A549 (cell line): ENCODE data around the gene ZNF302. TPM values are rescaled to one million over a fixed set of nuclear protein-coding genes. Genes with fewer than 3 reads are reported as not detected.

Experiments
- ATAC-seq, 2 experiments: fragments of 200-7000 bp in 1 of 2; fragments of >200 bp in 1 of 2; cut with Nextera tagmentation in 1 of 2; cut with Tn5 transposase in 1 of 2; 3 replicates each; pipeline versions ENCODE4 v1.8.0 to v1.9.1; 2018 to 2020; ENCODE audit warnings: mild to moderate bottlenecking in 1 of 2, moderate library complexity in 1 of 2
- CTCF ChIA-PET: fragments of 300-600 bp; sonication (Branson Sonifier 250); formaldehyde crosslinking; extraction: SDS; loops from one replicate; lab custom pipeline; 2021; ENCODE audit warnings: antibody characterized with exemption, inconsistent platforms; lab: Yijun Ruan, JAX
- POLR2A ChIA-PET: fragments of 350-600 bp; formaldehyde crosslinking; extraction: SDS; loops from one replicate; lab custom pipeline; 2021; ENCODE audit warnings: antibody characterized with exemption, inconsistent platforms; lab: Yijun Ruan, JAX
- DNase-seq, 2 experiments: peaks; one replicate each; pipeline versions ENCODE4 v3.0.0 to v3.0.0-alpha.2; 2011 to 2016; ENCODE audit warnings: low read depth in 1 of 2, low spot score in 1 of 2
- FAIRE-seq: peaks from 2 replicates; lab custom pipeline; 2011; peaks lifted over from hg19 to GRCh38; lab: Jason Lieb, UNC
- H3K27ac ChIP-seq, 2 experiments: fragments of >200 bp; sonication (Bioruptor Twin); formaldehyde crosslinking; 3 replicates each; pipeline ENCODE4 v1.5.1; 2016 to 2017
- H3K4me1 ChIP-seq: fragments of >200 bp; sonication (Bioruptor Twin); formaldehyde crosslinking; 3 replicates; pipeline ENCODE4 v1.6.1; 2016
- H3K4me2 ChIP-seq: fragments of >200 bp; sonication (Bioruptor Twin); formaldehyde crosslinking; 3 replicates; pipeline ENCODE4 v1.6.1; 2016
- H3K4me3 ChIP-seq: fragments of >200 bp; sonication (Bioruptor Twin); formaldehyde crosslinking; 3 replicates; pipeline ENCODE4 v1.5.1; 2016
- H3K9me3 ChIP-seq: fragments of >200 bp; sonication (Bioruptor Twin); formaldehyde crosslinking; 3 replicates; pipeline ENCODE4 v1.6.1; 2016
- BHLHE40 ChIP-seq: IDR thresholded peaks from 2 replicates; pipeline ENCODE4 v1.6.1; 2012; ENCODE audit warnings: low read depth, low read length, inconsistent platforms
- CBX2 ChIP-seq: fragments of 200-600 bp; sonication (generic); IDR thresholded peaks from 2 replicates; pipeline ENCODE4 v1.6.1; 2016; ENCODE audit warnings: low read depth, mild to moderate bottlenecking, borderline replicate concordance
- CHD4 ChIP-seq: fragments of 200-600 bp; sonication (generic); IDR thresholded peaks from 2 replicates; pipeline ENCODE4 v1.6.1; 2016; ENCODE audit warnings: antibody characterized with exemption, mild to moderate bottlenecking, borderline replicate concordance
- E2F6 ChIP-seq: IDR thresholded peaks from 2 replicates; pipeline ENCODE4 v1.6.1; 2012; ENCODE audit warnings: low read depth, borderline replicate concordance
- EP300 ChIP-seq, 2 experiments: fragments of >200 bp; sonication (Bioruptor Twin); formaldehyde crosslinking; IDR thresholded peaks; 2 replicates in 1 of 2; 3 replicates in 1 of 2; pipeline ENCODE4 v1.6.1; 2016 to 2017
- FOSB ChIP-seq: fragments of 250-450 bp; sonication (Bioruptor Pico); IDR thresholded peaks from 2 replicates; pipeline ENCODE4 v1.5.0; 2020; ENCODE audit warnings: mild to moderate bottlenecking, moderate library complexity
- HEYL ChIP-seq: fragments of 250-450 bp; sonication (Bioruptor Pico); IDR thresholded peaks from 2 replicates; pipeline ENCODE4 v1.8.0; 2021; ENCODE audit warnings: mild to moderate bottlenecking, moderate library complexity
- HMGXB4 ChIP-seq: fragments of 250-450 bp; sonication (Bioruptor Pico); IDR thresholded peaks from 2 replicates; pipeline ENCODE4 v1.5.0; 2021; ENCODE audit warnings: mild to moderate bottlenecking, moderate library complexity, borderline replicate concordance
- MAX ChIP-seq: IDR thresholded peaks from 2 replicates; pipeline ENCODE4 v1.6.1; 2012
- MYC ChIP-seq: IDR thresholded peaks from 2 replicates; pipeline ENCODE4 v1.6.1; 2012; ENCODE audit warnings: mild to moderate bottlenecking, inconsistent platforms, low read length, improper control_type of control experiment, borderline replicate concordance
- NFE2L2 ChIP-seq: fragments of 150-350 bp; conservative IDR thresholded peaks from 2 replicates; pipeline ENCODE4 v1.6.1; 2014; ENCODE audit warnings: low read length
- PHF8 ChIP-seq: fragments of 200-600 bp; sonication (generic); IDR thresholded peaks from 2 replicates; pipeline ENCODE4 v1.6.1; 2016; ENCODE audit warnings: low read depth, mild to moderate bottlenecking, antibody characterized with exemption, moderate library complexity, borderline replicate concordance
- POLR2AphosphoS2 ChIP-seq: conservative IDR thresholded peaks from 2 replicates; pipeline ENCODE4 v1.6.1; 2012; ENCODE audit warnings: low read length, improper control_type of control experiment, inconsistent platforms
- RARB ChIP-seq: fragments of 250-450 bp; sonication (Bioruptor Pico); IDR thresholded peaks from 2 replicates; pipeline ENCODE4 v1.8.0; 2021; ENCODE audit warnings: mild to moderate bottlenecking, moderate library complexity
- REST ChIP-seq: fragments of 200-600 bp; sonication (generic); IDR thresholded peaks from 2 replicates; pipeline ENCODE4 v1.6.1; 2016; ENCODE audit warnings: antibody characterized with exemption, mild to moderate bottlenecking, moderate library complexity
- RFX5 ChIP-seq: fragments of 450-650 bp; IDR thresholded peaks from 2 replicates; pipeline ENCODE4 v1.7.1; 2014; ENCODE audit warnings: antibody characterized with exemption, mild to moderate bottlenecking, moderate library complexity
- SREBF2 ChIP-seq: fragments of 450-650 bp; IDR thresholded peaks from 2 replicates; pipeline ENCODE4 v1.6.1; 2014; ENCODE audit warnings: mild to moderate bottlenecking, moderate library complexity
- ZNF302 ChIP-seq: fragments of 250-450 bp; sonication (Bioruptor Pico); IDR thresholded peaks from 2 replicates; pipeline ENCODE4 v1.9.0; 2021; ENCODE audit warnings: inconsistent platforms, mild to moderate bottlenecking, moderate library complexity
- ZSCAN20 ChIP-seq: fragments of 250-450 bp; sonication (Bioruptor Pico); IDR thresholded peaks from 2 replicates; pipeline ENCODE4 v1.8.0; 2022; ENCODE audit warnings: mild to moderate bottlenecking, moderate library complexity
- WGBS: methylation state at CpG from one replicate; pipeline ENCODE4 v1.1.6; 2017; ENCODE audit errors: missing lambda C conversion rate; 5-methylcytosine and 5-hydroxymethylcytosine counted together
- polyA plus RNA-seq, 4 experiments: library from polyadenylated mRNA; depleted of rRNA in 3 of 4; stranded (reverse); fragments of >200 nt; fragmentation: RNase III in 1 of 4; extraction: RNeasy Plus Mini Kit Qiagen cat#74134 plus additional on column Dnase treatment in 1 of 4; gene quantifications; 2 replicates in 3 of 4; 3 replicates in 1 of 4; pipeline ENCODE4 v1.2.3, GENCODE V29; 2011 to 2017

ZNF302 gene
- polyA plus RNA-seq, 2 of the 4 experiments (the other 2 are of a cell fraction) = 26.2 to 56.3 TPM

GRCh38 chr19:34707661-34708060 is 30.2 kb downstream of the ZNF302 start:
- CTCF ChIA-PET = interaction anchor here (0.5 to 1.3 kb wide), 4 partner anchors 68 to 930 kb away, joined by 3 read pairs; no protein-coding TSS in a partner anchor
- 0% methylated on average over 2 of the region's 2 CpGs for WGBS
- POLR2A ChIA-PET = no interaction called here

GRCh38 chr19:34711890-34712289 is 34.4 kb downstream of the ZNF302 start:
- Histone ChIP-seq H3K27ac (no peak overlapping the region), H3K9me3 (peaks cover 71% of the 10 kb centered on the region), H3K4me1 (no peaks in the 10 kb centered on the region), H3K4me3 (no peak overlapping the region), H3K4me2 (no peak overlapping the region)
- TF ChIP-seq POLR2AphosphoS2 = no peak
- no peak for TF ChIP-seq MYC
- no peak for TF ChIP-seq SREBF2
- TF ChIP-seq ZSCAN20 (CRISPR knock-in tag) = no peak
- no peak for TF ChIP-seq FOSB (CRISPR knock-in tag)
- TF ChIP-seq NFE2L2 = no peak
- TF ChIP-seq EP300 (IDR thresholded peaks at IDR 0.05) = no peak
- TF ChIP-seq HEYL (CRISPR knock-in tag) = no peak
- no peak for TF ChIP-seq RARB (CRISPR knock-in tag)
- ATAC-seq = no peak
- FAIRE-seq = peak; percentile 73
- ChIA-PET POLR2A (no interaction called here), CTCF (interaction anchor here (0.6 to 5.1 kb wide), 46 partner anchors 10 to 1491 kb away, joined by 3 to 42 read pairs (median 4); partner anchors contain the start of gene ZNF181)
- WGBS = 9% methylated on average over 6 of the region's 6 CpGs
- no peak for DNase-seq

More at GRCh38 chr19:34707661-34708060, 30.2 kb downstream of the ZNF302 start:
- FAIRE-seq (no peak), DNase-seq (no peak), ATAC-seq (no peak)
- Histone ChIP-seq H3K27ac (no peak overlapping the region), H3K4me2 (no peak overlapping the region), H3K4me3 (no peak overlapping the region), H3K4me1 (no peaks in the 10 kb centered on the region), H3K9me3 (peaks cover 45% of the 10 kb centered on the region)
- TF ChIP-seq POLR2AphosphoS2 (no peak), PHF8 (no peak), MAX (no peak), E2F6 (no peak), FOSB (CRISPR knock-in tag) (no peak), ZNF302 (CRISPR knock-in tag) (no peak), BHLHE40 (no peak), REST (no peak), CBX2 (no peak), CHD4 (no peak), RARB (CRISPR knock-in tag) (no peak), RFX5 (no peak), HMGXB4 (CRISPR knock-in tag) (no peak)
- TF ChIP-seq, all 56 proteins: peak for 0
